Left renal cortex interstitium (tissue), 4 donors: ENCODE data around the gene URM1. TPM values are rescaled to one million over a fixed set of nuclear protein-coding genes. Genes with fewer than 3 reads are reported as not detected.
A peak's percentile ranks its signal among the peaks of the same experiment; 100 is the strongest.
"Not testable (repeated sequence)": the region's sequence is repeated elsewhere in the genome, so short reads cannot be mapped to it uniquely, and the experiment has no call there.

Experiments
- DNase-seq, 4 donors: peaks; one replicate each; pipeline ENCODE4 v3.0.0-alpha.2; 2013; ENCODE audit warnings: low read depth in 4 of 4, low spot score in 2 of 4, missing footprints in 1 of 4
- polyA plus RNA-seq, 4 donors: library from polyadenylated mRNA; unstranded; fragments of 120-200 nt; gene quantifications; one replicate each; pipeline ENCODE4 v1.2.1, GENCODE V29; 2013; ENCODE audit not compliant: insufficient read length in 4 of 4

URM1 gene
- polyA plus RNA-seq, 4 donors = 52.6 to 71.2 (median 57.7) TPM

DNA sequence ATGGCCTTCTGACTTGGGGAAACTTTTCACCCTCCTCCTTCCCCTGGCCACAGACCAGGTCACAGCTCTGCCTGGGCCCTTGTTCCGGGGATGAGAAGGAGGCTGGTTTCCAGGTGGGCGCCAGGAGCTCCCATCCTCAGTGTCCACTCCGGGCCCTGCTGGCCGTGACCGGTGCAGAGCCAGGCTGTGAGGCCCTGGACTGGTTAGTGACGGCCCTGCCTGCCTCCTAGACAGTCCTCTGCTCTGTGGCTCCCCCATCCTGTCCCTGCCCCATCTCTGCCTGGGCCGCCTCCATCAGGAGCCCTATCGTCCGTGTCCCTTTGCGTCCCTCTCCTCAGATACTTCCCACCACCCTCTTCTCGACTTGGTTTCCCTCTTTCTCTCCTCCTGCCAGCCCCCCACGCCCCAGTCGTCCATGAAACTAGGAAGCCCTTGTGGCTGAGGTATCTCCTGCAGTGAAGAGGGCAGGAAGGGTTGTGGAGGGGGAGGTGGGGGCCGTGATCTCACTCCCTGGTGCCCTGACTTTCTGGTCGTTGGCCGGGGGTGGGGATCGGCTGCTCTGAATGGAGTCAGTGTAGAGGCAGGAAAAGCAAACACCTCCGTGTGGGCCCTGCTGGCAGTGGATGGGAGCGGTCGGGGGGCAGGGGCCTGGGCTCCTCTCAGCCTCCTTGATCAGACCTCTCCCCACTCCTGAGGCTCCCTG lies 34.1 kb downstream of the URM1 start:
- DNase-seq = no peak

DNA sequence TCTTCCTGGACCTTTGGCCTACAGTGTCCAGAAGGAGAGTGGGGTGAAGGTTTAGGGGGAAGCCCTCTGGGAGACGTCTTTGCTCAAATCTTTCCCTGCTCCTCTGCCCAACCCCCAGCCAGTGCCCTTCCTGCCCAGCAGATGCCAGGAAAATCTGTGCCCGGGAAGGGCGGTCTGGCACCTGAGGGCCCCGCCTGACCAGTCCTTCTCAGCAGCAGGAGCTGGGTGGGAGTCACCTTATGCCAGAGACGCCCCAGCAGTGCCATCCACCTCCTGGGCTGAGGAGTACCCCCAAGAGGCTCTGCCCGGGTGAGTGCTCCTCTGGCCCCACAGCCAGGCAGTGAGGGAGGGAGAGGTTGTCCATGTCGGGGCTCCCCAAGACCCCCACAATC lies 34.6 kb downstream of the URM1 start:
- DNase-seq = no peak

DNA sequence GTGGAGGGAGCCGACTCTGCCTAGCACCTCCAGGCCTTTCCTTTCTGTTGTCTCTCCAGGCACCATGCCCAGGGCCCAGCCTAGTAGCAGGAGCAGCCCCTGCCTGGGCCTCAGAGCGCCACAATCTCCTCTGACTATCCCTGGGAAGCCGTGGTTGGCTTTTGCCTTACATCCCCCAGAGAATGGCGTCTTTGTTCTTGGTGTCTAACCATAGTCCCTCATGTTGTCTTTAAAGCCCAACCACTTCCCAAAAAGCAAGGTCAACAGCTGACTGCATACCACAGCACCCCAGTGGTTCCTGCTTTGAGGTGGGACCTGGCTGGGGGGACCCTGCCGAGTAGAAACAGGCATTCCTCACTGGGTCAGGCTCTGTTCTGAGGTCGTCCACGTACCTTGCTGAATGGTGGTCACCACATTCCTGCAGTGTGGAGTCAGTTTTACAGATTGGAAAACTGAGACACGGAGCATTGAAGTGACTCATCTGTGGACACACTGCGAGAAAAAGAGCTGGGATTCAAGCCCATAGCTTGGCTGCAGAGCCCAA lies 35.7 kb downstream of the URM1 start:
- DNase-seq = no peak

DNA sequence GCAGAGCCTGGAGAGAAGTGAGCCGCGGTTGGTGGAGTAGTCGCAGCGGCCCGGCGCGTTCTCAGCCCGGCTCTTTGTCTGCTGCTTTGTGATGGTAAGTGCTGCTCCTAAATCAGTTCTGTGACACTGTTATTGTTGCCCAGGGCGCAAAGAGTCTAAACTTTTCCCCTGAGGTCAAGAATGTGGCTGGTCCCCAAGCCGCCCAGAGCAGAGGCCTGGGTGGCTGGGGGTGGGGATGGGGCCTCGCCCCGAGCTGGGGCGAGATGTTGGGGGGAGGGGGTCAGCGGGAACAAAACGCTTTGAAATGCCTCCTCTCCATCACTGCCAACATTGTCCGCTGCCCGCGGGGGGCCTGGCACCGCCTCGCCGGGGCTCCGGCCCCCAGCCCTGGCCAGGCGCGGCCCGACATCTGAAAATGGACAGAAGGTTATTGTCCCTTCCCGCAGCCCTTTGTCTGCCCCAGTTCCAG lies 37.8 kb downstream of the URM1 start:
- no peak for DNase-seq

DNA sequence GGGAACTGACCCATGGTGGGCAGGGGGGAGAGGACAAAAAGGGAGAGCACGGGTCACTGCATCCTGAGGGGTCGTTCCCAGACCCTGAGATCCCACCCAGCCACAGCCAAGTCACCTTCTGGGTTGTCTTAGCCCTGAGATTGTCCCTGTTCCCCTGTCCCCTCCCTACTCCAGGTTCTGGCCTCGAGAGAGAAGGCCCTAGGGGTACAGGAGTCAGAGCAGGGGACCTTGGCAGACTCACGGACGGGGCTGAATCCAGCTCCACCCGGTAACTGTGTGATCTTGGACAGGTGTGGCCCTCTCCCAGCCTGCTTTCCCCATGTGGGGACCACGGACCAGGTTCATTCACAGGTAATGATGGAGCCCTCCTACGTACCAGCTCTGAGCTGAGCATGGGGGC lies 38.3 kb downstream of the URM1 start:
- DNase-seq = no peak

DNA sequence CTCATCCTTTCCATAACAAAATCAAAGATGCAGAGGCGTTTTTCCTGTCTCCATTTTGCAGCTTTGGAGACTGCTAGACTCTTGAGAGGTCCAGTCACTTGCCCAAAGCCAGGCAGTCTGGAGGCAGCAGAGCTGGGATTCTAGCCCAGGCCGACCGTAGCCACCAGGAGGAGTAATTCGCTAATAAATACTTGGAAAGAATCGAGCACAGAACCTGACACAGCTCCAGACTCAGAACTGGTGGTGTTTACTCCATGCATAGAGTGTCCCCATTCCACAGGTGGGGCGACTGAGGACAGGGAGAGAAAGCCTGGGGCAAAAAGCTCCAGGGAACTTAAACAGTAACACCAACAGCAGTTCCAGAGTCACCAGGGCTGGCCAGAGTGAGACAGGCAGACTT lies 38.8 kb downstream of the URM1 start:
- no peak for DNase-seq

DNA sequence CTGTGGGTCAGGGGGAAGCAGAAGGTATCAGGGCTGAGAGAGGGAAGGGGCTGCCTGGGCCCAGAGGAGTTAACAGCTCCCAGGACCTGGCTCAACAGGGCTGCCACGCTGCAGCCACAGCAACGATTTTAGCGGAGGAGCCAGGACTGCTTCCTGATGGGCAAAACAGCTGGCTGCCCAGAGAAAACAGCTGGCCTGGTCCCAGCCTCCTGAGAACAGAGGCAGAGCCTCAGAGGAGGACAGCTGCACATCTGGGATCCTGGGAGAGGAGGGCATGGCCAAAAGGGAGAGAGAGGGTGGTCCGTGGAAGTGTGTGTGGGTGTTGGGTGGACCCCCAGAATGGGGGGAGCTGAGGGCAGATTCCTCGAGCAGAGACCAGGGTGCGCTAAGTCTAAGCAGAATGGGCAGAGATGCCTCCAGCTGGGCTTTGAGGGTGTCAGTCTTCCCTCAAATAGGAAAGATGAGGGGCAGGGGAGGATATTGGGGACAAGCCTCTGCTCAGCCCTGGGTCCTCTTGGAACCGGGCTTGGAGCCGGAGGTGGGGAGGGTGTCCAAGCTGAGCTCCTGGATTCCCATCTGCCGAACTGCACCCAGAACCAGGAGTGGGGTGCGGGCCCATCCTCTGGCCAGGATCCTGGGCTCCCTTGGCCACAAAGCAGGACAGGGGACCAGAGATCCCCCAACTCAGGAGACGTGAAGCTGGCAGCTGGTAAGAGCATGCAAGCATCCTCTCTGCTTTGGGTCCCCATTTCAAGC lies 40.4 kb downstream of the URM1 start:
- DNase-seq = no peak

DNA sequence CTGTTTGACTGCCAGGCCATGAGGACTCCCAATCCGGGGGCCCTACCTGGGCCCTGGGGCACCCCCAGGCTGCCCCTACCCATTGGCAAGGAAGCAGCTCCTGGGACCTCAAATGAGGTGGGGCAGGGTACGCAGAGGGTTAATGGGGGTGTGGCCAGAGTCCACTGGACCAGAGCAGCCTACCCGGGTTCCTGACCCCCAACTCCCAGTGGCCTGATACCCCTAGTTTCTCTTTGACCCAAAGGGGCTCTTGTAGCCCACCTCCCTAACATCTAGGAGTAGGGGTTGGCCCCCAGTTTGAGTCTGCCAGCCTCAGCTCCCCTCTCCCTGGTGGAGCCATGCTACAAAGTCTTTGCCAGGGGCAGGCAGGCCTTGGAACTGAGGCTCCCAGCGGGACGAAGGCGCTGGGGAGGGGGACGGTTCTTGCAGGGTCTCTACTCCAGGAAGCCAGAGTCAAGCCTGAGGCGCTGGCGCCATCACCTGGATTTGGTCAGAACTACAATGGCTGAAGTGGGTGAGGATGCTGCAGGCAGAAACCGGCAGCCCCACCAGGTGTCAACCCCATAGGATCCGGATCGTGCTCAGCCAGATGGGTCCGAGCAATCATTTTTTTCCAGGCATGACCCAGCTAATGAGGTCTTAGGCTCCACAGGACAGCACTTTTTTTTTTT lies 41.1 kb downstream of the URM1 start:
- DNase-seq = peak in 1 of 4 donors; percentile 58

DNA sequence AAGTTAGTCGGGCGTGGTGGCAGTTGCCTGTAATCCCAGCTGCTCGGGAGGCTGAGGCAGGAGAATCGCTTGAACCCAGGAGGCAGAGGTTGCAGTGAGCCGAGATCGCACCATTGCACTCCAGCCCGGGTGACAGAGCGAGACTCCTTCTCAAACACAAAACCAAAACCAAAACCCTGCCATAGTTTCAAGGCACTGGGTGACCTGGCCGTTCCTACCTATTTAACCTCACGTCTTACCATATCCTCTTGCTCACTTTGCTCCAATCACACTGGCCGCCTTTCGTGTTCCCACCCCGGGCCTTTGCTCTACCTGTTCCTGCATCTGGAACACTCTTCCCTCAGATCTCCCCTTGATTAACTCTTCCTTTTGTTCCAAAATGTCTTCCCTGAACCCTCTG lies 42.6 kb downstream of the URM1 start:
- not testable (repeated sequence) for DNase-seq

DNA sequence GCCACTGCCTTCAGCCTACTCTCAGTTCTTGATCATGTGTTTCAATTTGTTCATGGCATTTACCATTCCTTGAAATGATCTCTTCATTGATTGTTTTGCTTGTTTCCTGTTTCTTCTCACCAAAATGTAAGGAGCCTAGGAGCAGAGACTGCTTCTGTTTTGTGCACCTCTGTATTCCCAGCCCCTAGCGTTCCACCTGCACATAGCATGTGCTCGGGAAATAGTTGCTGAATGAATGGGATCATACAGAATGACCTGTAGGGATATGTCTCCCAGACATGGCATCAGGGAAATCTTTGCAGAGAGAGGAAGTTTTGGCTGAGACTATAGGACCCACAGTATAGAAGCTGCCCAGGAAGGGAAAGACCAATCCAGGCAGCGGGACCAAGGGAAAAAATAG lies 43.3 kb downstream of the URM1 start:
- DNase-seq = no peak

DNA sequence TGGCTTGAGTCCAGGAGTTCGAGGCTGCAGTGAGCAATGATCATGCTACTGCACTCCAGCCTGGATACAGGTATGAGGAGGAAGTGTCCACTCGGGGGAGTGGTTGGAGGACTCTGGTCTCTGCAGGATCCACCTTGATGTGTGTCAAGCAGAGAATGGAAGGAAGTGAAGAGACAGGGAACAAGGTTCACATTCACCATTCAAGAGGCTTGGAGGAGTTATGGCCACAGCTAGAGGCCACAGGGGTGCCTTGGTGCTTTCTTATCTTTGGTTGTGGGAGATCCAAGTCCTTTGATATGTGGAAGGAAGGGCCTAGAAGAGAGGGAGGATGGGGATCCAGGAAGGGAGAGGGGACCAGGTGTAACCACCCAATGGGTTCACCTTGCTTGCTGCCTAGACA lies 44.1 kb downstream of the URM1 start:
- DNase-seq = no peak

DNA sequence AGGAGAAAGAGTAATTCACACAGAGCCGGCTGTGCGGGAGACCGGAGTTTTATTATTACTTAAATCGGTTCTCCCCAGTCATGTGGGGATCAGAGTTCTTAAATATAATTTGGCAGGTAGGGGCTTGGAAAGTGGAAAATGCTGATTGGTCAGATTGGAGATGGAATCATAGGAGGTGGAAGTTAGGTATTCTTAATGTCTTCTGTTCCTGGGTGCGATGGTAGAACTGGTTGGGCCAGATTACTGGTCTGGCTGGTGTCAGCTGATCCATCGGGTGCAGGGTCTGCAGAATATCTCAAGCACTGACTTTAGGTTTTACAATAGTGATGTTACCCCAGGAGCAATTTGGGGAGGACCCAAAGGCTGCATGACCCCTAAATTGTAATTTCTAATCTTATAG lies 44.8 kb downstream of the URM1 start:
- DNase-seq = no peak

DNA sequence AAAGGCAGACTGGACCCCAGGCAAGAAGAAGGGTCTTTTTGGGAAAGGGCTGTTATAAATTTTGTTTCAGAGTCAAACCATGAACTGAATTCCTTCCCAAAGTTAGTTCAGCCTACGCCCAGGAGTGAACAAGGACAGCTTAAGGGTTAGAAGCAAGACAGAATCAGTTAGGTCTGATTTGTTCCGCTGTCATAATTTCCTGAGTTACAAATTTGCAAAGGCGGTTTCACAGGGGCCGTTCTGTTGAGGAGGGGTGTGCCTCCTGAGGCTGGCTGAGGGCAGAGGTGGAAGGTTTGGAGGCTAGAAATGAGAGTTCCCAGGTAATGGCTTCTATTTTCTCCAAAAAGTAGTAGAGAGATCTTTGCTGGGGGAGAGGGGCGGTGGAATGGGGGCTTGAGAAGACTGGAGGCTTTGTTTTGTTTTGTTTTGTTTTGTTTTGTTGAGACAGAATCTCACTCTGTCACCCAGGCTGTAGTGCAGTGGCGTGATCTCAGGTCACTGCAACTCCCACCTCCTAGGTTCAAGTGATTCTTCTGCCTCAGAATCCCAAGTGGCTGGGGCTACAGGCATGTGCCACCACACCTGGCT lies 45.4 kb downstream of the URM1 start:
- DNase-seq = no peak

DNA sequence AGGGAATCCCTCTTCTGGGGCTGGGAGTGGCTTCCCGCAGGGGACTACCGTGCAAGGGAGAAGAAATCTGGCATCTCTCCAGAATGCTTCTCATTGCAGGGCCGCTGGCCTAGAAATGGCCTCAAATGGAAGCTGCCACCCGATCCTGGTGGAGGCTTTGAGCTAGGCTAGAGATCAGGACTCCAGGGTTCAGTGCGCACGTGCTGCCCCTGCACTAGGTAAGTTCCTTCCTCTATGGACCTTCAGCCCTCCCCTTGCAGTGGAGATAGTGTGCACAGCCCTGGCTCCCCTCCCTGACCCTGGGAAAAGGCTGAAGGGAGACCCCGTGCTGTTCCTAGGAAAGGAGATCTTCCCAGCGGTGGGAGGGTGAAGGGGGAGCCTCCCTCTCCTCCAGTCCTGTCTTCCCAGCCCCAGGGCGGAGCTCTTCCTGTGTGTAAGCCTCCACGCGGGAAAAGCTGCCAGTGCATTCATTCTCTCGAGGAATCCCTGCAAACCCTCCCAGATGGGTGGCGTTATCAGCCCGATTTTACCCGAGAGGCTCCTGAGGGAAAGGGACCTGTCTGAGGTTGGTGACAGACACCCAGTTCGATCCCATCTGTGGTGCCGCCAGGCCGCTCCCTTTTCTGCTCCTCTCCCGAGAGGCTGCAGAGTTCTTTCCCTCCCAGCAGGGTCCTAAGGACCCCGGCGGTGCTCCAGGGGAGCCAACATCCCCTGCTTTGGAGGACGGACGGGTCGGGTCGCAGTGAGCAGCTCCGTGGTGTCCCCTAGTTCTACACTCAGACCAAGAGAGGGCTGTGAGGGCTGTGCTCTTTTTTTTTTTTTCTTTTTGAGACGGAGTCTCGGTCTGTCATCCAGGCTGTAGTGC lies 48.1 kb downstream of the URM1 start:
- DNase-seq = no peak

DNA sequence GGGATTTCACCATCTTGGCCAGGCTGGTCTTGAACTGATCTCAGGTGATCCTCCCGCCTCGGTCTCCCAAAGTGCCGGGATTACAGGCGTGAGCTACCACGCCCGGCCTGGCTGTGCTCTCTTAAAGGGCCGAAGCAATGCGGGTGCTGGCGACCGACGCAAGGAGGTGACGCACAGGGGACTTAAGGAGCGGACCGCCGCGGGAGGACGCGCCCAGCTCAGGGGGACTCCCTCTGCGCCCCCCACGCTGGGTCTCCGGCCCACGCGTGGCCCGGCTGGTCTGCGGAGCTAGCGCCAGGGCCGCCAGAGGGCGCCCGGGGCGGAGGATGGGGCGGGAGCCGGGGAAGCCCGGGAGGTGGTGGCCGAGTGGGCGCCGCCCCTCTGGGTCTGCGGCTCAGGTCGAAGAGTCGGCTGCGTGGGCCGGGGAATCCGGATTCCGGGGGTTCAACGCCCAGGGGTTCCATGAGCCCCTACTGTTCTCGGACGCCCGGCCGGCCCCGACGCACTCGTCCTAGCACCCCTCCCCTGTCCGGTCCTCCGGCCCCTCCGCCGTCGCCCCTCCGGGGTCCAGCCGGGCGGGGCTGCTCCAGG lies 49.0 kb downstream of the URM1 start:
- peak in 2 of 4 donors; percentile 58 to 62 for DNase-seq

DNA sequence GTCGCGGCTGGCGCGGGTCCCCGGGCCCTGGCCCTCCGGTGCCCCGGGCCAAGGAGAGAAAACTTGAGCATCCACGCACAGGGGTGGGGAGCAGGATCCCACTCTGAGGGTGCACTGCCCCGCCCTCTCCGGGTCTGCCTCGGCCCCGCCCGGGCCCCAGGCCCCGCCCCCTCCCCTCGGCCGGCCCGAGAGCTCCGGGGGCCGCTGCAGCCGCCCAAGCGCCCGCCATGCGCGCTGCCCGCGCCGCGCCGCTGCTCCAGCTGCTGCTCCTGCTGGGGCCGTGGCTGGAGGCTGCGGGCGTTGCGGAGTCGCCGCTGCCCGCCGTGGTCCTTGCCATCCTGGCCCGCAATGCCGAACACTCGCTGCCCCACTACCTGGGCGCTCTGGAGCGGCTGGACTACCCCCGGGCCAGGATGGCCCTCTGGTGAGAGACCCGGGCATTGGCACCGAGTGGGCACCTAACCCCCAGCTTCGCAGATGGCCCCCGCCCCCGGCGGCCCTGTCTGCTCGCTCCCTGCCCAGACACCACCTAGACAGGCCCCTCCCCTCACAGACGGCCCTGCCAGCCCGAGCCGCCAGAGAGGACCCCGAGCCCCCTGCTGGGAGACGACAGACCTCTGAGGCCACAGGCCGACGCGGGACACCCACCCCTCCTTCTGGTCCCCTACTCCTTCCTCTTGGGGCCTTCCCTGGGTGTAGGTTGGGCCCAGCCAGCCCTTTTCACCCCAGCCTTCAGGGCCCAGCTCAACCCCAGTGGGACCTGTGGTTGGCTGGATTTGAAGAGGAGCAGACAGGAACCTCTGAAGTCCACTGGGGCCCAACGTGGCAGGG lies 49.7 kb downstream of the URM1 start, which contains the start of gene CERCAM:
TSS of gene CERCAM (plus strand) at position 207 of the 831 bp plus-strand sequence. CDS start at position 228, 21 bp downstream.
- DNase-seq = peak in 2 of 4 donors; percentile 38 to 53

DNA sequence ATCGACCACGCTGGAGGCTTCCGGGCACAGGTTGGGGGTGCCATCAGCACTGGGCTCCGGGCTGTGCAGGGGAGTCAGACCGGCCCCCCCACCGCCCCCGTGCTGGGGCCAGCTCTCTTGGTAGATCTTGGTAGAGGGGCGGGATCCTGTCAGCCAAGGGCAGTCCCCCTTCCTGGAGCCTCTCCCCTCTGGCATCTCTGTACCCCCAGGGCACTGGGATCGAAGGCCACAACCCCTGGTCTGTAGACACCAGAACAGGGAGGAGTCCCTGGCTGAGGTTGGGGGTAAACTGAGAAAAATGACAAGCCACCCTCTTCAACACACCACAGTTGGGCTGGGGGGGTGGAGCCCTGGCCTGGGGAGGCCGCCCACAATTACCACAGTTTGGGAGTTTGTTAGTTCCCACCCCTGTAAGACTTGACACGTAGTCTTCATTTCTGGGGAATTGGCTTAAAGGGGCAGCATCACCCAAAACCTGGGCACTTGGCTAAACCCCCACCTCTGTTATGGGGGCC lies 50.4 kb downstream of the URM1 start:
- no peak for DNase-seq

DNA sequence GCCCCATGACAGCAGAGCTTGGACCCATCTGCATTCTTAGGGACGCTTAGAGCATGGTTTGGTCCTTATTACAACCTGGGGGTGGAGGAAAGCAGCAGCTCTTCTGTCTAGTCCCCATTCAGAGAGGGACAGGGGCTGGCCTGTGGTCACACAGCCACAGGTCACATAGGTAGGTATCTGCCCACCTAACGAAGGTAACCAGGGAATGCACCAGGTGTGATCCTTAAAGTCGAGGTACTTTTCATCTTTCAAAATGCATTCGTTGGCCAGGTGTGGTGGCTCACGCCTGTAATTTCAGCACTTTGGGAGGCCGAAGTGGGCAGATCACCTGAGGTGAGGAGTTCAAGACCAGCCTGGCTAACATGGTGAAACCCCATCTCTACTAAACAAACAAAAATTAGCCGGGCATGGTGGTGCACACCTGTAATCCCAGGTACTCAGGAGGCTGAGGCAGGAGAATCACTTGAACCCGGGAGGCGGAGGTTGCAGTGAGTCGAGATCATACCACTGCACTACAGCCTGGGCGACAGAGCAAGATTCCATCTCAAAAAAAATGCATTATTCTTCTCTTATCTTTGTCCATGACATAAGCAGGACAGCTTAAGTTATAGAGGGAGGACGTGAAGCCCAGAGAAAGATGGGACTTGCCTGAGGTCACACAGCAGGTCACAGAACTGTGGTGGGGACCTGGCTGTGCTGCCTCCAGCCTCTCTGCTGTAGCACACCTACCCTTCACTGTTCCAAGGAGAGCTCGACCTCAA lies 51.0 kb downstream of the URM1 start:
- DNase-seq = not testable (repeated sequence)
